SW480 (cell line): ENCODE results near the gene ZSCAN9.

Source experiments
- DNase-seq: peaks from one replicate; pipeline ENCODE4 v3.0.0-alpha.2; 2016; ENCODE audit warnings: low spot score

ZSCAN9 gene

DNA sequence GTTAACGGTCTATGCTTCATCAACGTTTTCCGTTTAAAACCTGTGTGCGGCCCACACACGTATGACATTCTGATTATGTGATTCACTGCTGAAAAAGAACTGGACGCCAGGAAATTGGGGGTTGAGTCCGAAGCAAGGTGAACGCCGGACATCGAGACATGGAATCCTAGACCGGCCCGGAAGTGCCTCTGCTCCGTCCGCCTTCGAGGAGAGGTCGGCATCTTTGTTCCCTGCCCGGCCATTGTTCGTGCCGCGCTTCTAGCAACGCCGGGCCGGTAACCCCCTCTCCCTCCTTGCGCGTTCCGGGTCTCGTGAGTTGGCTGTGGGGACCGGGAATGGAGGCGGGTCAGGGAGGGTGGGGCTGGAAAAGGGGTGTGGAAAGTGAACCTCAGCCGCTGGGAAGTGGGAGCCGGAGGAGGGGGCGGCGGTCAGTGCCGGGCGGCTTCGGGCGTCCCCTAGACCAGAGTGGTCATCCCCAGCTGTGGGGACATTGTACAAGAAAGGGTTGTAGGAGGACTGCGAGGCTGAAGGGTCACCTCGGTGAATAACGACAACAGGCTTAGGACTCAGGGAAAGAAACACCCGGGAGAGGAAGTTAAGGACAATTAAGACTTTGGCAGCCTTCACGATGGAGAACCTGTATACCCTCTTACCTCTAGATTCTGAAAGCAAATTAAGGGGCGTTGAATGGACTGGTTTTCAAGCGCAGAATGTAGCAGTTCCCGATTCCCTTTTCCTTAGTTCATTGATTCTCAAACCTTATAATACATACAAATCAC, at the start of gene ZSCAN9:
TSS of gene ZSCAN9 (plus strand) at position 220 of the 779 bp plus-strand sequence. CDS start 1,810 bp downstream, outside the sequence.
- DNase-seq = peak; percentile 91

DNA sequence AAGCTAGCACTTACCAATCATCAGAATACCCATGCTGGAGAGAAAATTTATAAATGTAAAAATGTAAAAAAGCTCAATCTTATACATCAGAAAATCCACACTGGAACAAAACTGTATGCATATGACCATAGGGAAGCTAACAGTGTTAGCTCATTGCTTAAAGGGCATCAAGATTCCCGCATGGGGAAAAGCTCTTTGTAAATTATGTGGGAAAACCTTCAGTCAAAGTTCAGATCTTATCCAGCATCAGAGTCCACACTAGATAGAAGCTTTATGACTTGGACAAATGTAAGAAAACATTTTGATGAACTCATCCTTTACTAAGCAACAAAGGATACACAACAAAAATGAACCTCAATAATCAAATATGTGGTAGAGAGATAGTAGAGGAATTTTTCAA, 48.7 kb upstream of the ZSCAN9 start:
- DNase-seq = no peak

DNA sequence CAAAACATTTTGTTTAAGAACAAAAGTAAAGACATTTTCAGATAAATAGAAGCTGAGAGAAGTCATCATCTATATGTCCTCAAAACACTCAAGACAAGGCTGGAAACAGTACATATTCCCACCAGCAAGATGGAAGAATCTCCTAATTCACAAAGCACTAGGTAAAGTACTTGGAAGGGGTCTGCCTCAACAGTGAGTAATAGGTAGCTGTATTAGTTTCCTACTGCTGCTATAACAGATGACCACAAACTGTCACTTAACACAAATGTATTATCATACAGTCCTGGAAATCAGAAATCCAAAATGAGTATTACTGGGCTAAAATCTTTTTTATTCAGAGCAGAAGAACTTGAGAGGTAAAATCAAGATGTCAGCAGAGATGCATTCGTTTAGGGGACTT, 42.8 kb upstream of the ZSCAN9 start:
- DNase-seq = no peak

DNA sequence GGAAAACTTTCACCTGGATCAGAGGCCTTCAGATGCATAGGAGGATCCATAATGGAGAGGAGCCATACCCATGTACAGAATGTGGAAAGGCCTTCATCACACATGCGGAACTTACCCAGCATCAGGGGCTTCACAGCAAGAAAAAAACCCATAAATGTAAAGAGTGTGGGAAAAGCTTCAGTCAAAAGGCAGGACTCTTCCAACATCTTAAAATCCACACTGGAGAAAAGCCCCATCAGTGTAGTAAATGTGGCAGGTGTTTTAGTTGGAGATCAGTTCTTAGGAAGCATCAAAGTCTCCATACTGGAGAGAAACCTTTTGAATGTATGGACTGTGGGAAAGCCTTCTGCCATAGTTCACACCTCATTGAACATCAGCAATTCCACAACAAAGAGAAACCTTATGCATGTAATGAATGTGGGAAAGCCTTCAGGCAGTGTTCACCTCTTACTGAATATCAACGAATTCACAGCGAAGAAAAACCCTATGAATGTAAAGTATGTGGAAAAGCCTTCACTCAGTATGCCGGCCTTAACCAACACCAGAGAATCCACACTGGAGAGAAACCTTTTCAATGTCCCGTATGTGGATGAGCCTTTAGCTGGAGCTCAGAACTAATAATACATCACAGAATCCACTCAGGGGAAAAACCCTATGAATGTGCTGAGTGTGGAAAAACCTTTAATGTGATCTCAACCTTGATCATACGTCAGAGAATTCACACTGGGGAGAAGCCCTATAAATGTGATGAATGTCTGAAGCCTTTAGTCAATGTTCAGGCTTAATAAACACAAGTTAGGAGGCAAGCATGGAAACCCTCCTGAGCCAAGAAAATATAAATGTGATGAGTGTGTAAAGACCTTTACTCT, 36.7 kb upstream of the ZSCAN9 start:
- no peak for DNase-seq

DNA sequence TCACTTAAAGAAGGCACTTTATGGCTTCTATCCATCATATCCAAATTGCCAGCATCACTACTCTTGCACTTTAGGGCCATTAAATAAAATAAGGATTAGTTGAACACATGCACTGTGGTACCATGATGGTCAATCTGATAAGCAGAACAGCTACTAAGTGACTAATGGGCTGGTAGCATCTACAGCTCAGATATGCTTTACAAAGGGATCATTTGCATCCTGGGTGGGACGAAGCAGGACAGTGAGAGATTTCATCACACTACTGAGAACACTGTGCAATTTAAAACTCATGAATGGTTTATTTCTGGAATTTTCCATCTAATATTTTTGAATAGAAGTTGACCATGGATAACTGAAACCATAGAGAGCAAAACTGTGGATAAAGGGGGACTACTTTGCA, 25.1 kb upstream of the ZSCAN9 start:
- DNase-seq = no peak

DNA sequence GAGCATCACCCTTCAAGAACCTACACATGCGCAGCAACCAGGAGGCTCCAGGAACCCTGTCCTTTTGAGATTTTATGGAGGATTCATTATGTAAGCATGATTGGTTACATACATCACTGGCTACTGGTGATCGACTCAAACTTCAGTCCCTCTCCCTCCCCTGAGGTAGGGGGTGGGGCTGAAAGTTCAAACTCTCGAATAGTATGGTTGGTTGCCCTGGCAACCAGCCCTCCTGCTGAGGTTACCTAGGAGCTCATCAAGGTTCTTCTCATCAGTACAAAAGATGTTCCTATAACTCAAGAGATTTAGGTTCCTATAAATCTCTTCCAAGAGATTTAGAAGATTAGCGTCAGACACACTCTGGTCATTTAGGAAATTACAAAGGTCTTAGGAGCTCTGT, 21.9 kb upstream of the ZSCAN9 start:
- DNase-seq = no peak

DNA sequence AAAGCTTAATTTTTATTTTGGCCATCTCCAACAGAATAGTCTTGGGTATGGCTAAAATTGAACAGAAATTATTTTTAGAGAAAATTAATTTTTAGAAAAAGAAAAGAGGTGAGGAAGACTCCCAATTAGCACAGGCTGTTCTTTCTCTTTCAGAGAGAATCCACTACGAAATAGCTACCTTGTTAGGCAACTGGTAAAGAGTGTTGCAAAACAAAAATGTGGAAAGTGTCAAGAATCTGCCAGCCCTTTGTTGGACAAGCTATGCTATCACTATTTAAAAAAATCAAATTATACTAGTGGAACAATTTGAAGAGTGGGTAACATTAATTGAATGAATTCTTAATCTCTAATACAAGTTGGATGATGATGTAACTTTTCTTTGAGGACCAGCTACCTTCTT, 19.2 kb upstream of the ZSCAN9 start:
- DNase-seq = no peak

DNA sequence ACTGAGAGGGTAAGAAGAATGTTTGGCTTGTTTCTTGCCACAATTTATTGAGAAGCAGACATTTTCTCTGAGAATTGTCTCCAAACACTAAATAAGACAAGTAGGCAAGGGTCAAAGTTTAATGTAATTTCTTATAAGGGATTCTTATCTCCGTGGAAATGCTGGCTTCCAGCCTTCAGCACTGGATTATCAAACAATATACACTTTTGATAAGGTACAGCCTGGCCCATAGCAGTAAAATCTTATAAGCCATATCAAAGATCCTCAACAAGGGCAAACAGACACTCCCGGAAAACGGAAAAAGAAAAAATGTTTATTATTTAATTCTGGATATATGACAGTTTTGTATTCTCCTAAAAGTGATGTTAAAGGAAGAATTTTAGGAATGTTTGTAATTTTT, 18.5 kb upstream of the ZSCAN9 start:
- DNase-seq = no peak

DNA sequence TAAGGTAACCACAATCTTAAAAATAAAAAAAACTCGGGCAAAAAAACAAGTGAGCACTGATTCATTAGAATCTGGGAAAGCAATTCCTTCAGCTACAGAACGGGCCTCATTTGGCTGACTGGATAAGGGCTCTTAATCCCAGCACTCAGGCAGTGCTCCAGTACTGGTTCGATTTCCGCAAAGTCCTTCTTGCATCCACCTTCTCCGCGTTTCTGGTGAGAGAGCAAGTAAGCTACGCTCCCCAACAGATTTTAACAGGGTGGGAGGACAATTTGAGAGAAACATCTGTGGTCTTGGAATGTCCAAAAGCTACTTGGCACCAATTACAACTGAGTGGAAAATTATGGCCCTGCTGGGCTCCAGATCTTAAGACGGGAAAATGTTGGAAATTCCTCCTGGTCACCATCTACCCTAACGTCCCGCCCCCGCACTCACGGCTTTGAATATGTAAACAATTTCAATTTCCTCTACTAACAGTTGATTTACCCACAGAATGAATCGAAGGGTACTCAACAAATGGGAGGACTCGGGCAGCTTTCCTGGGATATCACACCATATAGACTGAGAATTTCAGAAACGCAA, 18.1 kb upstream of the ZSCAN9 start:
- DNase-seq = peak; percentile 1

DNA sequence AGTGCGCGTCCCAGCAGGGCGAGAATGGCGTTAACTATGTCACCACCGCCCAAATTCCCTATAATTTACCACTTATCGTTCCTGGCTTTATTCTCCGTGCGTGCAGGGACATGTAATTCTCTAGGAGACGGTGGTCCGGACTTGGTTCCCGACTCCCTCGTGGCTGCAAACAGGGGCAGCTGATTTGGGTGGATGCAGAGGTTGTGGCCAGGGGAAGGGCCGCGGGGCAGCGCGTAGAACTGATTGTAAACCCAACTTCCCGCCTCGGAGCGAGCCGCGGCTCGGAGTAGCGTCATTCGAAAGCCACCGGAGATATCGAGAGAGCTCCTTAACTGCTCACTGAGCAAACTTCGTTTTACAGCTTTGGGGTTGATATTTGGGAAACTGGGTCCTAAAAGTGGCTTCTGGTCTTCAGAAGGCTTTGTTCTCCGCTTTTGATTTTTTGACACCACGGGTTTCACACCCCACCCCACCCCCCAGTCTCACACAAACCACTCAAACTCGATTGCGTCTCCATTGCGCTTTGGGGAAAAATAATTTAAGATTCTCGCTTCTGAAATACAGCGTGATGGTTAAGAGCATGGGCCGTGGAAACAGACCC, 17.5 kb upstream of the ZSCAN9 start:
- DNase-seq = peak; percentile 47

DNA sequence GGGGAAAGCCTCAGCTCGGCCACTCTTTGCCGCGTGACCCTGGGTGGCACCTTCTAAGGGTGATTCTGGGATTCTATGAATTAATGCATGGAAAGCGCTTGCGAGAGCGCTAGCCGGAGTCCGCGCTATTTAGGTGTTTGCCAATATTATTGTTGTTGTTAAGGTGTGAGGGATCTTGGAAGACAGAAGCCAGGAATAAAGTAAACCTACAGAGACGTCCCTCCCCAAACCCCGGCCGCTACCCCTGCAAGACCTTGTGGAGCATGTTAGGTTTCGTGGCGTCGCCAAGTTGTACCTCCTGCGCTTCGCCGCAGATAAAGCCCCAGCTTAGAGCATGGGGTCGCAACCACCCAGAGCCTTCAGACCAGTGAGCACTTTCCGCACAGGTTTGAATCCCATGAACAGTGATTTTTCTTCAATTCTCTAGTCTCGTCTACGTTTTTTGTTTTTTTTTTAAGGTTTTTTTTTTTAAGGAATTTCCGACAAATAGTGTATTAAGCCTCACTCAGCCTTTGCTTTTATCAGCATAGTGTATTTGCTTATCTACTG, 16.9 kb upstream of the ZSCAN9 start:
- DNase-seq = peak; percentile 14

DNA sequence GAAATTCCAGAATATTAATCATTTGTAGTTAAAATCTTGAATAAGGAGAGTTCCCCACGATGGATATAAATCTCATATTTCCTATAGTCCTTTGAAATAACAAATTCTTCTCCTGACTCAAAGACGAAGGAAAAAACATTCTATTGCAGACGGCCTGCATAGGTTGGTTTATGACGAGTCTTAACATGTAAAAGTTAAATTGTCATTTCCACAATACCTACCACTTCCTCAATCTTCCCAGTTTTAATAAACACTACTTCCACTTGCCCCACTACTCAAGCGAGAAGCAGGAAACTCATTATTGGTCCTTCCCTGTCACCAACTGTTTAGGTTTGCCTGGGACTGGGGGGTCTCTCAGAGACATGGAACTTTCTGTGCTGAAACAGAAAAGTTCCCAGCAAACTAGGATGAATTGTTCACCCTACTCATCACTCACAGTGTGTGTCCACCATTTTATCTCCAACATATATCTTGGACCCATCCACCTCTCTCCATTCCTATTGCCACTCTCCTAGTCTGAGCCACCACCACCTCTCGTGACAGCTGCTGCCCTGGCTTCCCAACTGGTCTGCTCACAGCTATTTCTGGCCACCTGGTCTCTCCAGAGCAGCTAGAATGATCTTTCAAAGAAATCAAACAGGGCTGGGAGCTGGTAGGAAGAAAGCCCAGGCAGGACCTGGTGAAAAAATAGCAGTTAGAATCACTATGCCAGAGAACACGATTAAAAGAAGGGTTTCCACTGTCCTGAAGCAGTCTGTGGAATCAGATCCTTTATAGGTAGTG, 15.1 kb upstream of the ZSCAN9 start:
- DNase-seq = no peak

DNA sequence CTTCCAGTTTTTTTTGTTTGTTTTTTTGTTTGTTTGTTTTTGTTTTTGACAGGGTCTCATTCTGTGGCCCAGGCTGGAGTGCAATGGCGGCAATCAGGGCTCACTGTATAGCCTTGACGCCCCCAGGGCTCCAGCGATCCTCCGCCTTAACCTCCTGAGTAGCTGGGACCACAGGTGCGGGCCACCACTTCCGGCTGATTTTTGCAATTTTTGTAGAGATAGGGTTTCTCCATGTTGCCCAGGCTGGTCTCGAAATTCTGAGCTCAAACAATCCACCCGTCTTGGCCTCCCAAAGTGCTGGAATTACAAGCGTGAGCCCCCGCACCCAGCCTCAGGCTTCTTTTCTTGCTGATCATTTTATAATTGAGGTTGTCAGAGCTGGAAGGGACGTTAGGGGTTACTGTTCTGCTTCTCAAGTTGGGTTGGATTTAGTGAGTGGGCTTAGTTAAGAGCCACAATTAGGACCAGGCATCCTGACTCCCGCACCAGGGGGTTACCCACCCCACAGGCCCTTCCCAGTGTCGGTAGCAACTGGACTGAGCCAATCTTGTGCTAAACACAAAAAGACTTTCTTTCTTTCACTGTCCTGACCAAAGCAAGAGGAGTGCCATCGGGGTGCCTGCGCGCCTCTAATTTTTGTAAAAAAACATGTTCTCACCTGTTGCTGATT, 13.1 kb upstream of the ZSCAN9 start:
- DNase-seq = no peak

DNA sequence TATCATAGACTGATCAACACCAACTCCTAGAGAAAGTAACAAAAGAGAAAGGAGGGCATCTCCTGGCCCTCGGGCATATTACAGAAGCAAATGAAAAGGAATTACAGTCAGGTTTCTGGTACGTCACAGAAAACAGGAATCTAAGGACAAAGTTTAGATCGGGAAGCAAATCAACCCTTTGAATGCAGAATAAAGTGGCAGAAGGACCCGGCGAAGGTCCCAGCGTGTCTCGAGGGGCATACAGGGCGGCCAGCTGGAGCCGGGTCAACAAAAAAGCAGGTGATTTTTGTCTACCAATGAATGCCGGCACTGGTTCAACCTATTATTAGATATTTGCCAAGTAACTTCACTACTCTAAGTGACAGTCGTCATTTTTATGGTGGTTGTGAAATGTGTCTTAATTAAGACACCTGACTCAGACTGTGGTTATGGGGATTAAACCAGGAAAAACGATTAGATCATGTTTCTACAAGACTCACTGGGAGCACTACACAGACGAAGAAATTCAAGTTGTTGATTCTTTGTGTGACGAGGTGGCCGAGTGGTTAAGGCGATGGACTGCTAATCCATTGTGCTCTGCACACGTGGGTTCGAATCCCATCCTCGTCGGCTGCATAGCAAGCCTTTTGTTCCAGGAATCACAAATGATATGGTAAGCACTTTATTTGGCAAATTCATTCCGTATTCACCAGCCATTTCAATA, 12.4 kb upstream of the ZSCAN9 start:
- peak; percentile 53 for DNase-seq

DNA sequence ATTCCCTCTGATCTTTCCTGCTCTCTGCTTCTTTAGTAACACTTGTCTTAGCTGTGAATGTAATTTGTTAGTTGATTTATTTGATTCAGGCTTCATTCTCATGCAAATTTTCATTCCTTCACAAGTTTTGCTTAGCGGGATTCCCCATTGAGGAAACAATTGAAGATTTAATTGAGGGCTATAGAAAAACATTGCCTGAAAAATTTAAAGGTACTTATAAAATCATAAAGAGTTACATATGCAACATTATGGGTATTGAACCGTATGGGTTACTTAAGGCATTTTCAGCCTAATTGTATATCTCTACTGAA, 11.9 kb upstream of the ZSCAN9 start:
- no peak for DNase-seq

DNA sequence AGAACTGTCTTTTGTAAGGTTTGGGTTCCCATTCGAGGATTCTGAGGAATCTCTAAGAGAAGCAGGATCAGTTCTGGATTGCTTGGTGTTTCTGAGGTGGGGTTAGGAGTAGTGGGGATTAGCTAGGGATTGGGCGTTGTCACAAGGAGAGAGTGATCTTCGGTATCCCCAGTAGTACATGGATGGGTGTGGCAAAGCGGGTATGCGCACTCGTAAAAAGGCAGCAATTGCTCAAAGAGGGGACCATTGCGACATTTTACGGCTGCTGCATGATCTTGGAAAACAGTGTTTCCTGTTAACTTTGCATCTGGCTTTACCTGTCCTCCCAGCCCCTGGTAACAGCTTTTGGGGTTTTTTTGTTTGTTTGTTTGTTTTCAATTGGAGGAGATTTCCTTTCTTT, 9.7 kb upstream of the ZSCAN9 start:
- no peak for DNase-seq

DNA sequence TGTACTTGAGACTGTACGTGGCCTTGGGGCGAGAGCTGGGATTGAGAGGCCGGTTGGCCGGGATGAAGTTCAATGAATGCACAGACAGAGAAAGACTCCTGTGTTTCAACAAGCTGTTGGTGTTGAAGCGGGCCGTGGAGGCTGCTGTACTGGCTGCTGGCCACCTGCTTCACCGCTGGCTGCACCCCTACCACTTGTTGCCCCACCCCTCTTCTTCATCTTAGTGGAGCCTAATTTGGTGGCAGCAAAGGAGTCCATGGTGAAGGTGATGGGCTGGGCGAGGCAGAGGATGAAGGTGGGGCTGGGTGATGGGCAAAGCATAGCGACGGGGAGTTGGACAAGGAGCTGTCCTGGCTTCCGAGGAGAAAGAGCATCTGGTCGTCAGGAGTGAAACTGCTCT, 7.2 kb upstream of the ZSCAN9 start:
- DNase-seq = no peak

DNA sequence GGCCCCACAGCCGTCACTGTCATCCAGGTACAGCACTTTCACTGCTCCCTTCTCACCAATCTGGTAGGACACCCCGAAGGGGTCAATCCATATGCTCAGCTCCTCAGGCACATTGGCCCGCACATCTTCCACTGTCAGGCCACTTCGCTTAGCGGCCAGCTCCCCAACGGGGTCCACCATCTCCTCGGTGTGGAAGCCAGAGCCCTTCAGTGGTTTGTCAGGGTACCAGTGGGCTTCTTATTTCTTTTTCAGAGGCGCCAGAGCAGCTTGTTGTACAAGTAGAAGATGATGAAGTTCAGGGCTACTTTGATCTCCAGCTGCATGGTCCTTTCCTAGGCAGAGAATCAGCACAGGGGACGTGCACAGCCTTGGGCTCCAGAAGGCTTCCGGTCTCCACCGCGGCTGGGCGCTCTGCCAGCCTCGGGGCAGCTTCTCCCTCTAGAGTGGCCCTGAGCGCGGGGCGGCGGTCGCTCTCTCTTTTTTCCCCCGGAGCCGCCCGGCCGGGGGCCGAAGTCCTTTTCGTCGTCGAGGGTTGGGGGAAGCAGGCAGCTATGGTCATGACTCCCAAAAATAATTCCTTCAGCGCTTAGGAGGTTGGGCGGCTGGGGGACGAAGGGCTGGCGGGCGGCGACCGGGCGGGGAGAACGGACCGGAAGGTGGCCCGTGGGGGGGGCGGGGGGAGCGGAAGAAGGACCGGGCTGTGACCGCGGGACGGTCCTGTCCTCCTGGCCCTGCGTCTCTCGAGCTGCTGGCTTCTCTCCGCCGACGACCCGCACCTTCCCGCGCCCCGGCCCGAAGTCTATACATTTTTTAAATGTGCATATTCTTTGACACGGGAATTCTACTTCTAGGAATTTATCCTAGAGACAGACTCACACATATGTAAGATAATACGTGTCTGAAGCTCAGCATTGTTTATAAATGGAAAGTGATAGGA, 6.5 kb upstream of the ZSCAN9 start:
- peak; percentile 62 for DNase-seq
